Adipocyte (in vitro differentiated cells): ENCODE measurements around the gene LRRC8E.
A peak's percentile ranks its signal among the peaks of the same experiment; 100 is the strongest.

Experiments
- DNase-seq: peaks from one replicate; pipeline ENCODE4 v3.0.0-alpha.2; 2015; ENCODE audit warnings: low read depth
- H3K27me3 ChIP-seq: replicated peaks from 2 replicates; pipeline ENCODE4 v1.7.0; 2013; ENCODE audit warnings: mild to moderate bottlenecking, low read length, moderate library complexity; ENCODE audit not compliant: control insufficient read depth, insufficient read depth
- H3K36me3 ChIP-seq: 2 replicates; pipeline ENCODE4 v1.7.0; 2013; ENCODE audit warnings: low read length, mild to moderate bottlenecking, moderate library complexity; ENCODE audit not compliant: control insufficient read depth, insufficient read depth, severe bottlenecking
- H3K4me1 ChIP-seq: 2 replicates; pipeline ENCODE4 v1.7.0; 2013; ENCODE audit warnings: mild to moderate bottlenecking, low read length, moderate library complexity; ENCODE audit not compliant: control insufficient read depth, insufficient read depth
- H3K4me3 ChIP-seq: 2 replicates; pipeline ENCODE4 v1.7.0; 2013; ENCODE audit warnings: mild to moderate bottlenecking, low read length, moderate library complexity
- H3K9ac ChIP-seq: 2 replicates; pipeline ENCODE4 v1.7.0; 2013; ENCODE audit warnings: mild to moderate bottlenecking, low read length, moderate library complexity
- H3K9me3 ChIP-seq: 2 replicates; pipeline ENCODE4 v1.7.0; 2013; ENCODE audit warnings: mild to moderate bottlenecking, low read length, moderate library complexity; ENCODE audit not compliant: control insufficient read depth

Gene LRRC8E

GRCh38 chr19:7899751-7900378 lies 11.6 kb downstream of the LRRC8E start:
- Histone ChIP-seq H3K4me3 (no peak overlapping the region), H3K36me3 (peaks cover 14% of the 10 kb centered on the region), H3K9ac (no peak overlapping the region), H3K9me3 (no peaks in the 10 kb centered on the region), H3K27me3 (no peaks in the 10 kb centered on the region), H3K4me1 (peaks cover 18% of the 10 kb centered on the region)
- no peak for DNase-seq

GRCh38 chr19:7900401-7900870 lies 12.1 kb downstream of the LRRC8E start:
- no peaks in the 10 kb centered on the region for H3K9me3 ChIP-seq

GRCh38 chr19:7900931-7901330 lies 12.6 kb downstream of the LRRC8E start:
- no peak for DNase-seq
- Histone ChIP-seq H3K27me3 (no peaks in the 10 kb centered on the region), H3K4me1 (peaks cover 23% of the 10 kb centered on the region), H3K36me3 (peaks cover 17% of the 10 kb centered on the region), H3K9ac (no peak overlapping the region), H3K9me3 (no peaks in the 10 kb centered on the region), H3K4me3 (no peak overlapping the region)

More at GRCh38 chr19:7900401-7900870, 12.1 kb downstream of the LRRC8E start:
- H3K9ac ChIP-seq, result no peak overlapping the region
- H3K4me3 ChIP-seq, result no peak overlapping the region
- H3K4me1 ChIP-seq, result peaks cover 22% of the 10 kb centered on the region
- no peaks in the 10 kb centered on the region for H3K27me3 ChIP-seq
- DNase-seq, result no peak
- H3K36me3 ChIP-seq, result peaks cover 14% of the 10 kb centered on the region

- DNase-seq, result no peak
- Histone ChIP-seq H3K9ac (no peak overlapping the region), H3K4me1 (peaks cover 23% of the 10 kb centered on the region), H3K36me3 (peaks cover 19% of the 10 kb centered on the region), H3K4me3 (no peak overlapping the region), H3K9me3 (no peaks in the 10 kb centered on the region), H3K27me3 (no peaks in the 10 kb centered on the region)
These were observed 13.0 kb downstream of the LRRC8E start for GRCh38 chr19:7901337-7901736.

- H3K9ac ChIP-seq, result peak overlapping the region; percentile 95
- no peaks in the 10 kb centered on the region for H3K9me3 ChIP-seq
- H3K4me1 ChIP-seq, result peaks cover 23% of the 10 kb centered on the region
- H3K4me3 ChIP-seq, result peak overlapping the region; percentile 89
- DNase-seq, result no peak
- H3K36me3 ChIP-seq, result peaks cover 21% of the 10 kb centered on the region
- no peaks in the 10 kb centered on the region for H3K27me3 ChIP-seq
These were observed 14.5 kb downstream of the LRRC8E start for GRCh38 chr19:7902796-7903243.

GRCh38 chr19:7903244-7904073 lies 15.1 kb downstream of the LRRC8E start, which contains the start of gene MAP2K7:
Gene MAP2K7, plus strand, starts transcription at chr19:7903877. Its CDS starts 68 bp downstream, at chr19:7903945.
- Histone ChIP-seq H3K36me3 (peaks cover 21% of the 10 kb centered on the region), H3K9ac (peak within 1 kb of the TSS; percentile 95), H3K27me3 (no peaks in the 10 kb centered on the region), H3K9me3 (no peaks in the 10 kb centered on the region), H3K4me1 (peaks cover 23% of the 10 kb centered on the region), H3K4me3 (peak within 1 kb of the TSS; percentile 96)
- DNase-seq, result peak; percentile 100

GRCh38 chr19:7904074-7905020 lies 16.0 kb downstream of the LRRC8E start:
- Histone ChIP-seq H3K9ac (peak overlapping the region; percentile 95), H3K27me3 (no peaks in the 10 kb centered on the region), H3K4me3 (peak overlapping the region; percentile 96), H3K36me3 (peaks cover 12% of the 10 kb centered on the region), H3K9me3 (no peaks in the 10 kb centered on the region), H3K4me1 (peaks cover 23% of the 10 kb centered on the region)
- DNase-seq, result peak; percentile 73

GRCh38 chr19:7905268-7905667 lies 17.0 kb downstream of the LRRC8E start:
- H3K9ac ChIP-seq, result peak overlapping the region; percentile 95
- peaks cover 11% of the 10 kb centered on the region for H3K36me3 ChIP-seq
- no peak for DNase-seq
- H3K27me3 ChIP-seq, result no peaks in the 10 kb centered on the region
- peak overlapping the region; percentile 96 for H3K4me3 ChIP-seq
- peaks cover 23% of the 10 kb centered on the region for H3K4me1 ChIP-seq
- H3K9me3 ChIP-seq, result no peaks in the 10 kb centered on the region

GRCh38 chr19:7905859-7906258 lies 17.5 kb downstream of the LRRC8E start:
- H3K9ac ChIP-seq, result no peak overlapping the region
- H3K4me1 ChIP-seq, result peaks cover 23% of the 10 kb centered on the region
- no peaks in the 10 kb centered on the region for H3K27me3 ChIP-seq
- H3K36me3 ChIP-seq, result peaks cover 17% of the 10 kb centered on the region
- no peak for DNase-seq
- H3K4me3 ChIP-seq, result no peak overlapping the region
- no peaks in the 10 kb centered on the region for H3K9me3 ChIP-seq

GRCh38 chr19:7907122-7907521 lies 18.8 kb downstream of the LRRC8E start:
- Histone ChIP-seq H3K4me3 (no peak overlapping the region), H3K27me3 (no peaks in the 10 kb centered on the region), H3K36me3 (peaks cover 30% of the 10 kb centered on the region), H3K9me3 (no peaks in the 10 kb centered on the region), H3K4me1 (peaks cover 21% of the 10 kb centered on the region), H3K9ac (no peak overlapping the region)
- DNase-seq, result no peak
